Liver (tissue), 3 donors: ENCODE results near the gene TTYH2.

ENCODE experiments used
- CTCF ChIP-seq: fragments of 150-350 bp; IDR thresholded peaks from 2 replicates; pipeline ENCODE4 v1.5.1; 2017; ENCODE audit warnings: improper control_type of control experiment, low read depth, low read length; ENCODE audit not compliant: missing input control
- GABPA ChIP-seq, 2 donors: IDR thresholded peaks in 1 of 2; conservative IDR thresholded peaks in 1 of 2; 2 replicates each; pipeline ENCODE4 v1.6.1; 2016; ENCODE audit warnings: antibody characterized with exemption in 2 of 2, mild to moderate bottlenecking in 1 of 2, moderate library complexity in 1 of 2
- SP1 ChIP-seq: IDR thresholded peaks from 2 replicates; pipeline ENCODE4 v1.6.1; 2018; ENCODE audit warnings: antibody characterized with exemption, mild to moderate bottlenecking
- TAF1 ChIP-seq: conservative IDR thresholded peaks from 2 replicates; pipeline ENCODE4 v1.6.1; 2016; ENCODE audit warnings: antibody characterized with exemption, mild to moderate bottlenecking
- ZBTB33 ChIP-seq: IDR thresholded peaks from 2 replicates; pipeline ENCODE4 v1.6.1; 2016; ENCODE audit warnings: antibody characterized with exemption
- donor health status: healthy.
- donor health status: healthy.

- TF ChIP-seq CTCF (no peak), TAF1 (no peak), SP1 (no peak), ZBTB33 (no peak), GABPA (IDR thresholded peaks at IDR 0.05 in 1 of 2, conservative IDR thresholded peaks at IDR 0.05 in 1 of 2) (no peak)
Measured at GRCh38 chr17:74244128-74244527, 30.8 kb downstream of the TTYH2 start.
